ENCODE measurements around the gene MUTYH. TPM values are rescaled to one million over a fixed set of nuclear protein-coding genes. Genes with fewer than 3 reads are reported as not detected.

The MUTYH gene
- total and polyA plus RNA-seq, 2 of the 8 experiments (the other 6 are each of a cell fraction or from before 2014, with no cell fraction given), result 51.9 to 65.7 TPM

- ChIA-PET CTCF (ENCODE audit: partially characterized antibody) (interaction anchor here (0.6 to 10.3 kb wide), 6 partner anchors 9 to 264 kb away, joined by 3 to 139 read pairs (median 4); partner anchors contain the start of genes MUTYH and TOE1), POLR2A (ENCODE audit: partially characterized antibody) (interaction anchor here (0.6 to 14.2 kb wide), 4 partner anchors 12 to 523 kb away, joined by 3 to 162 read pairs (median 3); partner anchors contain the start of genes MUTYH and TOE1)
- Histone ChIP-seq H3K4me3 (ENCODE audit: extremely low read depth in 1 of 4, insufficient read depth in 2 of 4, low read depth in 3 of 4, low read length in 4 of 4) (no peak overlapping the region), H4K5ac (ENCODE audit: insufficient read length, low read depth, low read length) (no peak overlapping the region), H3K27ac (ENCODE audit: low read depth, low read length) (no peak overlapping the region), H2AFZ (ENCODE audit: low read length) (no peak overlapping the region), H3K23me2 (ENCODE audit: low read depth, low read length) (no peaks in the 10 kb centered on the region), H4K20me1 (replicated peaks in 1 of 2; ENCODE audit: control insufficient read depth in 1 of 2, insufficient read depth in 2 of 2, low read length in 2 of 2) (peaks cover 0 to 2% of the 10 kb centered on the region in 2 experiments), H3K27me3 (replicated peaks in 1 of 4; ENCODE audit: control insufficient read depth in 3 of 4, extremely low read depth in 1 of 4, insufficient read depth in 3 of 4, low read length in 3 of 4) (no peaks in the 10 kb centered on the region), H3K56ac (replicated peaks; ENCODE audit: insufficient read length, low read depth, low read length) (no peak overlapping the region), H3K18ac (ENCODE audit: extremely low read depth, low read length) (no peak overlapping the region), H2BK120ac (replicated peaks; ENCODE audit: low read depth, low read length) (no peak overlapping the region), H2AK5ac (ENCODE audit: low read depth, low read length) (no peak overlapping the region), H3K4ac (replicated peaks; ENCODE audit: insufficient read length, low read depth, low read length) (no peak overlapping the region), H3K23ac (ENCODE audit: insufficient read length) (no peak overlapping the region), H2BK15ac (ENCODE audit: low read length) (no peak overlapping the region), H3K36me3 (ENCODE audit: control insufficient read depth in 2 of 4, insufficient read depth in 4 of 4, low read length in 3 of 4) (no peaks in the 10 kb centered on the region), H3K9ac (replicated peaks in 1 of 4; ENCODE audit: extremely low read depth in 1 of 4, low read depth in 3 of 4, low read length in 3 of 4) (no peak overlapping the region), H2BK20ac (ENCODE audit: low read length) (no peak overlapping the region), H3K79me1 (ENCODE audit: low read depth, low read length) (no peaks in the 10 kb centered on the region; the same call in 1 of the 2 replicates), H4K8ac (ENCODE audit: extremely low read depth, insufficient read depth, low read length) (no peak overlapping the region), H4K91ac (replicated peaks; ENCODE audit: insufficient read length, low read length) (no peak overlapping the region), H3K79me2 (ENCODE audit: control insufficient read depth in 1 of 2, insufficient read depth in 2 of 2, low read length in 2 of 2) (no peaks in the 10 kb centered on the region), H3K9me3 (ENCODE audit: insufficient read depth in 2 of 2, low read depth in 1 of 2, low read length in 1 of 2) (no peaks in the 10 kb centered on the region), H3K4me2 (ENCODE audit: insufficient read depth in 1 of 2, low read depth in 2 of 2, low read length in 2 of 2) (no peak overlapping the region), H3K14ac (ENCODE audit: insufficient read length) (no peak overlapping the region), H2BK12ac (ENCODE audit: low read depth, low read length) (no peak overlapping the region), H3K4me1 (replicated peaks in 1 of 4; ENCODE audit: control insufficient read depth in 3 of 4, insufficient read depth in 4 of 4, low read length in 3 of 4) (peaks cover 0 to under 1% (median under 1%) of the 10 kb centered on the region in 4 experiments; a peak in 2 of 7 replicates), H2BK5ac (ENCODE audit: low read depth, low read length) (no peak overlapping the region)
- DNase-seq (ENCODE audit: low read depth in 1 of 2, low spot score in 2 of 2) (no peak), FAIRE-seq (no peak)
- WGBS, 2 experiments (ENCODE audit: extremely low coverage in 1 of 2, insufficient coverage in 1 of 2, insufficient read length in 1 of 2, insufficient replicate concordance in 2 of 2, low coverage in 1 of 2, low lambda C conversion rate in 2 of 2, missing lambda C conversion rate in 1 of 2), result 89% methylated on average over 4 of the region's 4 CpGs; no CpG with 5 or more reads in 1 of the 2 experiments
- TF ChIP-seq JUN (IDR thresholded peaks at IDR 0.05; ENCODE audit: low read depth, low read length) (no peak), TAF1 (IDR thresholded peaks at IDR 0.05; ENCODE audit: low read depth, low read length) (no peak), TEAD4 (IDR thresholded peaks at IDR 0.05; ENCODE audit: low read depth, low read length) (no peak), RBBP5 (IDR thresholded peaks at IDR 0.05; ENCODE audit: borderline replicate concordance, low read depth, low read length) (no peak), CHD1 (IDR thresholded peaks at IDR 0.05; ENCODE audit: low read depth, low read length) (no peak), HDAC6 (IDR thresholded peaks at IDR 0.05; ENCODE audit: low read depth, low read length) (no peak), CEBPB (IDR thresholded peaks at IDR 0.05; ENCODE audit: low read depth, low read length) (no peak), CTCF (IDR thresholded peaks at IDR 0.05; ENCODE audit: control extremely low read depth in 1 of 3, insufficient read depth in 1 of 3, low read depth in 1 of 3, low read length in 3 of 3) (no peak), KDM5A (IDR thresholded peaks at IDR 0.05; ENCODE audit: low read length) (no peak), E2F6 (IDR thresholded peaks at IDR 0.05) (no peak), MAFK (IDR thresholded peaks at IDR 0.05; ENCODE audit: low read depth, low read length) (no peak), SP1 (IDR thresholded peaks at IDR 0.05; ENCODE audit: low read depth, low read length) (no peak)
These were observed 14.6 kb upstream of the MUTYH start for GRCh38 chr1:45354838-45355237.
